Stimulated activated CD4-positive, alpha-beta T cell treated with anti-CD3 and anti-CD28 coated beads, Interleukin-12 subunit alpha, Interleukin-12 subunit beta, amount 100 ng/mL, for 48 hours (primary cell): ENCODE measurements around the gene CBX8.
"Not testable (repeated sequence)": the region's sequence is repeated elsewhere in the genome, so short reads cannot be mapped to it uniquely, and the experiment has no call there.

Source experiments
- DNase-seq, 3 donors: peaks; one replicate each; pipeline ENCODE4 v3.0.0-alpha.2; 2020; ENCODE audit warnings: low read depth in 2 of 3, low spot score in 1 of 3

Gene CBX8

GRCh38 chr17:79757140-79757745, 39.6 kb downstream of the CBX8 start:
- no peak for DNase-seq

- DNase-seq, result no peak
Measured at GRCh38 chr17:79755591-79755990, 41.3 kb downstream of the CBX8 start.

GRCh38 chr17:79754903-79755302, 42.0 kb downstream of the CBX8 start:
- not testable (repeated sequence) for DNase-seq

GRCh38 chr17:79754370-79754769, 42.5 kb downstream of the CBX8 start:
- DNase-seq, result no peak

- DNase-seq, result no peak
Measured at GRCh38 chr17:79752175-79752574, 44.7 kb downstream of the CBX8 start.

GRCh38 chr17:79750650-79751545, 46.0 kb downstream of the CBX8 start:
- DNase-seq, result no peak

- DNase-seq, result no peak
Measured at GRCh38 chr17:79749958-79750357, 46.9 kb downstream of the CBX8 start.

- no peak for DNase-seq
Measured at GRCh38 chr17:79749156-79749815, 47.6 kb downstream of the CBX8 start.

- no peak for DNase-seq
Measured at GRCh38 chr17:79748295-79749099, 48.4 kb downstream of the CBX8 start.

- no peak for DNase-seq
Measured at GRCh38 chr17:79747508-79748294, 49.2 kb downstream of the CBX8 start.

GRCh38 chr17:79746889-79747507, 49.9 kb downstream of the CBX8 start:
- DNase-seq, result no peak

- no peak for DNase-seq
Measured at GRCh38 chr17:79745641-79746105, 51.2 kb downstream of the CBX8 start.

GRCh38 chr17:79743614-79744013, 53.3 kb downstream of the CBX8 start:
- no peak for DNase-seq

GRCh38 chr17:79742951-79743476, 53.9 kb downstream of the CBX8 start:
- no peak for DNase-seq

- no peak for DNase-seq
Measured at GRCh38 chr17:79742589-79742918, 54.3 kb downstream of the CBX8 start.
